WTC11 (cell line): ENCODE results near the gene PRRG2.

Experiments
- ATF3 ChIP-seq: sonication (generic); formaldehyde crosslinking; conservative IDR thresholded peaks from 2 replicates; pipeline ENCODE4 v1.8.1; 2022; ENCODE audit warnings: mild to moderate bottlenecking, missing genetic modification reagents
- ATF6 ChIP-seq: sonication (generic); formaldehyde crosslinking; IDR thresholded peaks from 2 replicates; pipeline ENCODE4 v1.8.1; 2023; ENCODE audit warnings: mild to moderate bottlenecking, missing genetic modification reagents
- CTCF ChIP-seq: fragments of 200-600 bp; IDR thresholded peaks from 2 replicates; pipeline ENCODE4 v1.8.0; 2022; ENCODE audit warnings: antibody characterized with exemption
- ETV6 ChIP-seq: sonication (generic); formaldehyde crosslinking; IDR thresholded peaks from 2 replicates; pipeline ENCODE4 v1.8.1; 2022; ENCODE audit warnings: mild to moderate bottlenecking, missing genetic modification reagents
- FOXP1 ChIP-seq: sonication (generic); formaldehyde crosslinking; IDR thresholded peaks from 2 replicates; pipeline ENCODE4 v1.8.0; 2022; ENCODE audit warnings: missing genetic modification reagents, mild to moderate bottlenecking, moderate library complexity, borderline replicate concordance
- RELA ChIP-seq: sonication (generic); formaldehyde crosslinking; IDR thresholded peaks from 2 replicates; pipeline ENCODE4 v1.8.1; 2022; ENCODE audit warnings: missing genetic modification reagents, mild to moderate bottlenecking, borderline replicate concordance
- TP53 ChIP-seq: sonication (generic); formaldehyde crosslinking; IDR thresholded peaks from 2 replicates; pipeline ENCODE4 v1.8.1; 2023; ENCODE audit warnings: mild to moderate bottlenecking, missing genetic modification reagents
- ZNF121 ChIP-seq: sonication (generic); formaldehyde crosslinking; IDR thresholded peaks from 2 replicates; pipeline ENCODE4 v1.8.0; 2023; ENCODE audit warnings: missing genetic modification reagents
- ZNF671 ChIP-seq: fragments of 250-450 bp; sonication (Bioruptor Pico); IDR thresholded peaks from 2 replicates; pipeline ENCODE4 v1.8.0; 2021; ENCODE audit warnings: mild to moderate bottlenecking

- TF ChIP-seq ZNF121 (no peak), CTCF (no peak), FOXP1 (CRISPR knock-in tag) (no peak), RELA (CRISPR knock-in tag) (no peak), ETV6 (CRISPR knock-in tag) (no peak), ZNF671 (CRISPR knock-in tag) (no peak), TP53 (CRISPR knock-in tag) (no peak), ATF3 (CRISPR knock-in tag) (no peak), ATF6 (CRISPR knock-in tag) (no peak)
Measured at GRCh38 chr19:49538643-49539042, 42.5 kb upstream of the PRRG2 start.
